Osteoblast (primary cell): Measurements from ENCODE around the gene IQGAP1. TPM values are rescaled to one million over a fixed set of nuclear protein-coding genes. Genes with fewer than 3 reads are reported as not detected.

Source experiments
- DNase-seq: peaks from one replicate; pipeline ENCODE4 v3.0.0; 2011; ENCODE audit warnings: low spot score, mixed read lengths; ENCODE audit not compliant: insufficient read length; ENCODE audit errors: missing footprints
- H2AFZ ChIP-seq: 2 replicates; pipeline ENCODE4 v1.6.0; 2011; ENCODE audit warnings: mild to moderate bottlenecking, low read length
- H3K27ac ChIP-seq: 2 replicates; pipeline ENCODE4 v1.5.1; 2011; ENCODE audit warnings: mild to moderate bottlenecking, low read depth, low read length, moderate library complexity
- H3K27me3 ChIP-seq: 2 replicates; pipeline ENCODE4 v1.6.0; 2012; ENCODE audit warnings: mild to moderate bottlenecking, control low read depth, inconsistent platforms, low read length, moderate library complexity; ENCODE audit not compliant: insufficient read depth
- H3K36me3 ChIP-seq: 2 replicates; pipeline ENCODE4 v1.5.1; 2011; ENCODE audit warnings: mild to moderate bottlenecking, low read length, control low read depth, moderate library complexity; ENCODE audit not compliant: insufficient read depth
- H3K4me1 ChIP-seq: 2 replicates; pipeline ENCODE4 v1.5.1; 2011; ENCODE audit warnings: mild to moderate bottlenecking, low read length, control low read depth, moderate library complexity; ENCODE audit not compliant: insufficient read depth
- H3K4me2 ChIP-seq: 2 replicates; pipeline ENCODE4 v1.6.0; 2011; ENCODE audit warnings: mild to moderate bottlenecking, low read length; ENCODE audit not compliant: insufficient read depth
- H3K4me3 ChIP-seq: fragments of 200-600 bp; sonication (generic); 3 replicates; pipeline ENCODE4 v1.5.1; 2012; ENCODE audit warnings: mild to moderate bottlenecking, low read length, inconsistent platforms; ENCODE audit not compliant: insufficient read depth
- H3K79me2 ChIP-seq: 2 replicates; pipeline ENCODE4 v1.6.0; 2012; ENCODE audit warnings: mild to moderate bottlenecking, low read length, control low read depth, inconsistent platforms; ENCODE audit not compliant: insufficient read depth
- H3K9me3 ChIP-seq: 2 replicates; pipeline ENCODE4 v1.5.1; 2011; ENCODE audit warnings: low read depth, low read length, control low read depth
- H4K20me1 ChIP-seq: 2 replicates; pipeline ENCODE4 v1.6.0; 2012; ENCODE audit warnings: mild to moderate bottlenecking, low read length, control low read depth; ENCODE audit not compliant: insufficient read depth
- CTCF ChIP-seq: IDR thresholded peaks from 2 replicates; pipeline ENCODE4 v1.5.1; 2011; ENCODE audit warnings: mild to moderate bottlenecking, low read depth, low read length, moderate library complexity; ENCODE audit errors: extremely low read depth
- total RNA-seq: library from RNA; depleted of rRNA; stranded (reverse); fragments of >200 nt; gene quantifications from 2 replicates; pipeline ENCODE4 v1.2.3, GENCODE V29; 2012

IQGAP1 gene
- total RNA-seq, 1 donor, result 259 TPM

- Histone ChIP-seq H3K27me3 (no peaks in the 10 kb centered on the region), H3K9me3 (no peaks in the 10 kb centered on the region), H3K79me2 (peaks cover 89% of the 10 kb centered on the region), H3K27ac (no peak overlapping the region), H3K4me2 (no peak overlapping the region), H4K20me1 (peaks cover 22% of the 10 kb centered on the region), H2AFZ (no peak overlapping the region), H3K4me3 (no peak overlapping the region), H3K4me1 (peaks cover 56% of the 10 kb centered on the region), H3K36me3 (no peaks in the 10 kb centered on the region)
- no peak for TF ChIP-seq CTCF
- DNase-seq, result no peak
These were observed 23.1 kb downstream of the IQGAP1 start for GRCh38 chr15:90411176-90411575.

GRCh38 chr15:90412356-90413194 lies 24.5 kb downstream of the IQGAP1 start:
- H3K27me3 ChIP-seq, result no peaks in the 10 kb centered on the region
- H3K4me2 ChIP-seq, result peak overlapping the region; percentile 50
- peaks cover 21% of the 10 kb centered on the region for H4K20me1 ChIP-seq
- no peaks in the 10 kb centered on the region for H3K9me3 ChIP-seq
- no peaks in the 10 kb centered on the region for H3K36me3 ChIP-seq
- H3K27ac ChIP-seq, result peak overlapping the region; percentile 83
- H3K4me1 ChIP-seq, result peaks cover 44% of the 10 kb centered on the region
- DNase-seq, result no peak
- H3K79me2 ChIP-seq, result peaks cover 87% of the 10 kb centered on the region
- TF ChIP-seq CTCF, result no peak
- no peak overlapping the region for H2AFZ ChIP-seq
- no peak overlapping the region for H3K4me3 ChIP-seq

- no peak for TF ChIP-seq CTCF
- H3K27ac ChIP-seq, result peak overlapping the region; percentile 83
- H2AFZ ChIP-seq, result no peak overlapping the region
- no peaks in the 10 kb centered on the region for H3K27me3 ChIP-seq
- H3K4me2 ChIP-seq, result peak overlapping the region; percentile 65
- H3K4me3 ChIP-seq, result peak overlapping the region; percentile 22
- H4K20me1 ChIP-seq, result peaks cover 17% of the 10 kb centered on the region
- DNase-seq, result no peak
- H3K9me3 ChIP-seq, result no peaks in the 10 kb centered on the region
- peaks cover 41% of the 10 kb centered on the region for H3K4me1 ChIP-seq
- H3K79me2 ChIP-seq, result peaks cover 87% of the 10 kb centered on the region
- H3K36me3 ChIP-seq, result no peaks in the 10 kb centered on the region
These were observed 25.7 kb downstream of the IQGAP1 start for GRCh38 chr15:90413411-90414379.
